ENCODE data around the gene NR6A1. TPM values are rescaled to one million over a fixed set of nuclear protein-coding genes. Genes with fewer than 3 reads are reported as not detected.

The NR6A1 gene
- total and polyA plus RNA-seq, 2 of the 13 experiments (the other 11 are each of a cell fraction or from before 2014, with no cell fraction given) = 28.1 to 31.5 TPM

DNA sequence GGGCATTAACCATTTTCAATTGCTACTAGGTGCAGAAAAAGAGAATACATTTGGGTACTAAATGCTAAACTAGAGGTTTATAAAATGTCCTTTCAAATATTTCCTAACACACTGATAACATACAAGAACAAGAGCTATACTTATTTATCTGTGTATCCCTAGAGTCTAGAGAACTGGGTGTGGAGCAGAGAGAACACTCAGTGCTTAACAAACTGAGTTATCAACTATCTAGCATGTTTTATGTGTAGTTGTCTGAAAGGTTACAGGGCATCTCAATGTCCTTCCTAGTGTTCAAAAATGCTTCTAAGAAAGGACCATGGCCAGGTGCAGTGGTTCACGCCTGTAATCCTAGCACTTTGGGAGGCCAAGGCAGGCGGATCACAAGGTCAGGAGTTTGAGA lies 40.3 kb downstream of the NR6A1 start:
- H3K9ac ChIP-seq (ENCODE audit: insufficient read depth, low read depth, low read length) = no peak overlapping the region
- H3K79me2 ChIP-seq (ENCODE audit: insufficient read depth, low read length) = no peaks in the 10 kb centered on the region
- no peaks in the 10 kb centered on the region for H3K9me3 ChIP-seq (ENCODE audit: low read length)
- ChIA-PET POLR2A (interaction anchor here (1.1 kb wide), 1 partner anchor 10 kb away, joined by 3 read pairs; no protein-coding TSS in a partner anchor), CTCF (ENCODE audit: low intra/inter-chr PET ratio, low total read pairs) (no interaction called here)
- H4K20me1 ChIP-seq (ENCODE audit: insufficient read depth, low read length) = no peaks in the 10 kb centered on the region
- TF ChIP-seq ZNF547 (CRISPR knock-in tag; IDR thresholded peaks at IDR 0.05) = no peak
- no peak for TF ChIP-seq KMT2B (CRISPR knock-in tag; IDR thresholded peaks at IDR 0.05)
- no peak for TF ChIP-seq HMG20B (CRISPR knock-in tag; conservative IDR thresholded peaks at IDR 0.05)
- TF ChIP-seq ZBTB7B (CRISPR knock-in tag; IDR thresholded peaks at IDR 0.05) = no peak
- TF ChIP-seq HES4 (CRISPR knock-in tag; IDR thresholded peaks at IDR 0.05; ENCODE audit: borderline replicate concordance) = no peak
- no peak for TF ChIP-seq PPARG (CRISPR knock-in tag; conservative IDR thresholded peaks at IDR 0.05)
- TF ChIP-seq RELA (CRISPR knock-in tag; IDR thresholded peaks at IDR 0.05) = no peak
- TF ChIP-seq GATA4 (IDR thresholded peaks at IDR 0.05; ENCODE audit: borderline replicate concordance, low read depth) = no peak
- no peak for TF ChIP-seq SIN3A (IDR thresholded peaks at IDR 0.05; ENCODE audit: borderline replicate concordance, low read depth, low read length)
- TF ChIP-seq, protein P1, sequence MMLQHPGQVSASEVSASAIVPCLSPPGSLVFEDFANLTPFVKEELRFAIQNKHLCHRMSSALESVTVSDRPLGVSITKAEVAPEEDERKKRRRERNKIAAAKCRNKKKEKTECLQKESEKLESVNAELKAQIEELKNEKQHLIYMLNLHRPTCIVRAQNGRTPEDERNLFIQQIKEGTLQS (CRISPR knock-in tag; IDR thresholded peaks at IDR 0.05) = no peak
- TF ChIP-seq NCOA2 (CRISPR knock-in tag; IDR thresholded peaks at IDR 0.05) = no peak
- no peak for TF ChIP-seq ZNF747 (CRISPR knock-in tag; IDR thresholded peaks at IDR 0.05; ENCODE audit: borderline replicate concordance)
- intact Hi-C loops (cut with micrococcal nuclease; ENCODE audit: unreplicated experiment) (no loop called here), in situ Hi-C loops (cut with HindIII; ENCODE audit: extremely low pct_ligation_motif_present, low pct_unique_long_range_greater_than_20kb) (no loop called here)
- no peak for FAIRE-seq
- peaks cover 44% of the 10 kb centered on the region for H3K4me1 ChIP-seq (ENCODE audit: insufficient read depth, low read length)
- no peak for DNase-seq (ENCODE audit: low spot score)
- H3K36me3 ChIP-seq (replicated peaks in 1 of 2; ENCODE audit: control insufficient read depth in 1 of 2, insufficient read depth in 2 of 2, low read length in 2 of 2) = peaks cover 0 to 19% of the 10 kb centered on the region in 2 experiments; a peak in 4 of 5 replicates
- WGBS (ENCODE audit: low lambda C conversion rate) = 96% methylated on average over 2 of the region's 2 CpGs
- H3K27me3 ChIP-seq (ENCODE audit: control insufficient read depth in 1 of 2, insufficient read depth in 2 of 2, low read length in 2 of 2) = no peaks in the 10 kb centered on the region; a peak in 1 of 5 replicates
- no peak overlapping the region for H3K4me2 ChIP-seq (ENCODE audit: low read depth, low read length)
- no peak overlapping the region for H3K4me3 ChIP-seq (replicated peaks in 1 of 3; ENCODE audit: insufficient read depth in 1 of 3, low read depth in 2 of 3, low read length in 3 of 3)
- no peak for ATAC-seq
- no TSS peak for BruUV-seq (replicated peaks)
- H3K27ac ChIP-seq (ENCODE audit: extremely low read length, insufficient read depth, low read length) = no peak overlapping the region
- no peak overlapping the region for H2AFZ ChIP-seq (ENCODE audit: low read length)
